ENCODE data around the gene ERP27. TPM values are rescaled to one million over a fixed set of nuclear protein-coding genes. Genes with fewer than 3 reads are reported as not detected.

The ERP27 gene
- total RNA-seq, 2 experiments from 2014 or later: 1.3 to 1.6 TPM

- peaks cover 17% of the 10 kb centered on the region for H3K36me3 Mint-ChIP-seq
- H3K9me3 Mint-ChIP-seq: no peaks in the 10 kb centered on the region
- no peak overlapping the region for H3K4me3 Mint-ChIP-seq
- no peaks in the 10 kb centered on the region for H3K27me3 Mint-ChIP-seq
- peaks cover 44% of the 10 kb centered on the region for H3K4me1 Mint-ChIP-seq
- H3K27ac Mint-ChIP-seq: peak overlapping the region; percentile 90
- no peak for DNase-seq
Observed at GRCh38 chr12:14964406-14964805, 26.1 kb upstream of the ERP27 start.

GRCh38 chr12:14963520-14963919, 25.2 kb upstream of the ERP27 start:
- Mint-ChIP-seq H3K4me1 (peaks cover 43% of the 10 kb centered on the region), H3K4me3 (peak overlapping the region; percentile 36), H3K36me3 (peaks cover 26% of the 10 kb centered on the region), H3K27ac (peak overlapping the region; percentile 90), H3K27me3 (no peaks in the 10 kb centered on the region), H3K9me3 (no peaks in the 10 kb centered on the region)
- DNase-seq: no peak

GRCh38 chr12:14962797-14963196, 24.5 kb upstream of the ERP27 start:
- Mint-ChIP-seq H3K9me3 (no peaks in the 10 kb centered on the region), H3K4me1 (peaks cover 43% of the 10 kb centered on the region)
- no peak for DNase-seq

GRCh38 chr12:14962153-14962539, 23.8 kb upstream of the ERP27 start:
- Mint-ChIP-seq H3K36me3 (peaks cover 37% of the 10 kb centered on the region), H3K9me3 (no peaks in the 10 kb centered on the region), H3K4me1 (peaks cover 44% of the 10 kb centered on the region), H3K27me3 (no peaks in the 10 kb centered on the region), H3K27ac (peak overlapping the region; percentile 97), H3K4me3 (peak overlapping the region; percentile 98)
- no peak for DNase-seq

More at GRCh38 chr12:14962797-14963196, 24.5 kb upstream of the ERP27 start:
- H3K36me3 Mint-ChIP-seq: peaks cover 31% of the 10 kb centered on the region
- H3K27ac Mint-ChIP-seq: peak overlapping the region; percentile 97
- H3K4me3 Mint-ChIP-seq: peak overlapping the region; percentile 98
- no peaks in the 10 kb centered on the region for H3K27me3 Mint-ChIP-seq

GRCh38 chr12:14961466-14962152, 23.3 kb upstream of the ERP27 start, which contains the start of gene ARHGDIB:
Gene ARHGDIB, minus strand, starts transcription at chr12:14961601. Its CDS starts 10,889 bp downstream, at chr12:14950712.
- Mint-ChIP-seq H3K4me1 (peaks cover 48% of the 10 kb centered on the region), H3K4me3 (peak within 1 kb of the TSS; percentile 98)

GRCh38 chr12:14960548-14961465, 22.5 kb upstream of the ERP27 start:
- DNase-seq: no peak
- Mint-ChIP-seq H3K27me3 (no peaks in the 10 kb centered on the region), H3K4me3 (peak overlapping the region; percentile 98), H3K4me1 (peaks cover 53% of the 10 kb centered on the region), H3K9me3 (no peaks in the 10 kb centered on the region), H3K36me3 (peaks cover 39% of the 10 kb centered on the region), H3K27ac (peak overlapping the region; percentile 97)

More at GRCh38 chr12:14961466-14962152, 23.3 kb upstream of the ERP27 start, which contains the start of gene ARHGDIB:
- H3K9me3 Mint-ChIP-seq: no peaks in the 10 kb centered on the region
- H3K27me3 Mint-ChIP-seq: no peaks in the 10 kb centered on the region
- peak; percentile 78 for DNase-seq
- peaks cover 39% of the 10 kb centered on the region for H3K36me3 Mint-ChIP-seq
- H3K27ac Mint-ChIP-seq: peak within 1 kb of the TSS; percentile 97

- no peaks in the 10 kb centered on the region for H3K9me3 Mint-ChIP-seq
- H3K36me3 Mint-ChIP-seq: peaks cover 39% of the 10 kb centered on the region
- no peak for DNase-seq
- H3K4me1 Mint-ChIP-seq: peaks cover 50% of the 10 kb centered on the region
- peak overlapping the region; percentile 97 for H3K27ac Mint-ChIP-seq
- peak overlapping the region; percentile 98 for H3K4me3 Mint-ChIP-seq
- H3K27me3 Mint-ChIP-seq: no peaks in the 10 kb centered on the region
Observed at GRCh38 chr12:14959916-14960496, 21.7 kb upstream of the ERP27 start.

- peaks cover 41% of the 10 kb centered on the region for H3K36me3 Mint-ChIP-seq
- DNase-seq: no peak
- peaks cover 48% of the 10 kb centered on the region for H3K4me1 Mint-ChIP-seq
- no peaks in the 10 kb centered on the region for H3K27me3 Mint-ChIP-seq
- no peaks in the 10 kb centered on the region for H3K9me3 Mint-ChIP-seq
- peak overlapping the region; percentile 98 for H3K4me3 Mint-ChIP-seq
- H3K27ac Mint-ChIP-seq: peak overlapping the region; percentile 97
Observed at GRCh38 chr12:14959463-14959862, 21.1 kb upstream of the ERP27 start.

GRCh38 chr12:14959126-14959440, 20.7 kb upstream of the ERP27 start:
- no peaks in the 10 kb centered on the region for H3K9me3 Mint-ChIP-seq
- peaks cover 50% of the 10 kb centered on the region for H3K4me1 Mint-ChIP-seq
- H3K27ac Mint-ChIP-seq: peak overlapping the region; percentile 97
- peak overlapping the region; percentile 98 for H3K4me3 Mint-ChIP-seq
- H3K27me3 Mint-ChIP-seq: no peaks in the 10 kb centered on the region
- H3K36me3 Mint-ChIP-seq: peaks cover 43% of the 10 kb centered on the region
- no peak for DNase-seq

GRCh38 chr12:14958361-14959125, 20.2 kb upstream of the ERP27 start:
- no peaks in the 10 kb centered on the region for H3K27me3 Mint-ChIP-seq
- peaks cover 50% of the 10 kb centered on the region for H3K4me1 Mint-ChIP-seq
- peak overlapping the region; percentile 97 for H3K27ac Mint-ChIP-seq
- H3K4me3 Mint-ChIP-seq: peak overlapping the region; percentile 98
- peaks cover 46% of the 10 kb centered on the region for H3K36me3 Mint-ChIP-seq
- no peaks in the 10 kb centered on the region for H3K9me3 Mint-ChIP-seq
- no peak for DNase-seq

- peak overlapping the region; percentile 98 for H3K4me3 Mint-ChIP-seq
- DNase-seq: no peak
- H3K4me1 Mint-ChIP-seq: peaks cover 52% of the 10 kb centered on the region
- no peaks in the 10 kb centered on the region for H3K9me3 Mint-ChIP-seq
- H3K36me3 Mint-ChIP-seq: peaks cover 51% of the 10 kb centered on the region
- no peaks in the 10 kb centered on the region for H3K27me3 Mint-ChIP-seq
- peak overlapping the region; percentile 97 for H3K27ac Mint-ChIP-seq
Observed at GRCh38 chr12:14957551-14958168, 19.3 kb upstream of the ERP27 start.

- peaks cover 60% of the 10 kb centered on the region for H3K4me1 Mint-ChIP-seq
- no peaks in the 10 kb centered on the region for H3K27me3 Mint-ChIP-seq
- peaks cover 57% of the 10 kb centered on the region for H3K36me3 Mint-ChIP-seq
- peak overlapping the region; percentile 98 for H3K4me3 Mint-ChIP-seq
- no peak for DNase-seq
- H3K27ac Mint-ChIP-seq: peak overlapping the region; percentile 97
- H3K9me3 Mint-ChIP-seq: no peaks in the 10 kb centered on the region
Observed at GRCh38 chr12:14956905-14957304, 18.6 kb upstream of the ERP27 start.

- H3K4me1 Mint-ChIP-seq: peaks cover 66% of the 10 kb centered on the region
Observed at GRCh38 chr12:14956024-14956891, 17.9 kb upstream of the ERP27 start.

More at GRCh38 chr12:14956024-14956891, 17.9 kb upstream of the ERP27 start:
- Mint-ChIP-seq H3K27me3 (no peaks in the 10 kb centered on the region), H3K9me3 (no peaks in the 10 kb centered on the region), H3K4me3 (peak overlapping the region; percentile 98), H3K36me3 (peaks cover 61% of the 10 kb centered on the region), H3K27ac (peak overlapping the region; percentile 97)
- DNase-seq: peak; percentile 48
